Liver (tissue), 3 donors: ENCODE results near the gene POM121C.

Experiments used
- CTCF ChIP-seq: fragments of 150-350 bp; IDR thresholded peaks from 2 replicates; pipeline ENCODE4 v1.5.1; 2017; ENCODE audit warnings: improper control_type of control experiment, low read depth, low read length; ENCODE audit not compliant: missing input control
- HNF4A ChIP-seq, 2 donors: conservative IDR thresholded peaks; 2 replicates each; pipeline ENCODE4 v1.6.1; 2016; ENCODE audit warnings: antibody characterized with exemption in 2 of 2, mild to moderate bottlenecking in 2 of 2
- JUND ChIP-seq, 2 donors: IDR thresholded peaks; 2 replicates each; pipeline ENCODE4 v1.6.1; 2016; ENCODE audit warnings: antibody characterized with exemption in 2 of 2
- MAX ChIP-seq: IDR thresholded peaks from 2 replicates; pipeline ENCODE4 v1.6.1; 2016; ENCODE audit warnings: antibody characterized with exemption
- NR2F2 ChIP-seq: IDR thresholded peaks from 2 replicates; pipeline ENCODE4 v1.6.1; 2016; ENCODE audit warnings: antibody characterized with exemption
- REST ChIP-seq: IDR thresholded peaks from 2 replicates; pipeline ENCODE4 v1.6.1; 2016; ENCODE audit warnings: antibody characterized with exemption, mild to moderate bottlenecking
- TAF1 ChIP-seq: conservative IDR thresholded peaks from 2 replicates; pipeline ENCODE4 v1.6.1; 2016; ENCODE audit warnings: antibody characterized with exemption, mild to moderate bottlenecking
- ZBTB33 ChIP-seq: IDR thresholded peaks from 2 replicates; pipeline ENCODE4 v1.6.1; 2016; ENCODE audit warnings: antibody characterized with exemption
- donor health status: healthy.
- donor health status: healthy.

- TF ChIP-seq CTCF (no peak), NR2F2 (no peak), JUND (IDR thresholded peaks at IDR 0.05) (no peak), REST (no peak), TAF1 (no peak), ZBTB33 (no peak), HNF4A (conservative IDR thresholded peaks at IDR 0.05) (no peak), MAX (no peak)
Measured at GRCh38 chr7:75531359-75531821, 45.3 kb upstream of the POM121C start.
